ENCODE results near the gene DSCAM. TPM values are rescaled to one million over a fixed set of nuclear protein-coding genes. Genes with fewer than 3 reads are reported as not detected.

DSCAM gene
- total RNA-seq, 2 donors from 2014 or later: 18.5 to 25.5 TPM

DNA sequence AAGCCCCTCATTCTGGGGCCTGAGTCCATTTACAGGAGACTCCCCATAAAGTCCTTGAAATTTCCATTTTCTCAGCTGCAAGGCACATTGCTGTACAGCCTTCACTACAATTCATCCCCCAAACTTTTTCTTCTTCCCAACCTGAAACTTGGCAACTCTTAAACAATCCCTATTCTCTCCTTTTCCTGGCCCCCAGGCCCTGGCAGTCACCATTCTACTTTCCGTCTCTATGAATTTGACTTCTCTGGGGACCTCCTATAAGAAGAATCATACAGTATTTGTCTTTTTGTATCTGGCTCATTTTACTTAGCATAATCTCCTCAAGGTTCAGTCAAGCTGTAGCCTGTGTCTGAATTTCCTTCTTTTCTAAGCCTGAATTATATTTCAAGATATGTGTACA is 646.8 kb downstream of the DSCAM start:
- DNase-seq: no peak
- no peak for TF ChIP-seq CTCF (conservative IDR thresholded peaks at IDR 0.05)
- Histone ChIP-seq H3K9ac (ENCODE audit: extremely low read depth, low read length, poor library complexity, severe bottlenecking) (no peak overlapping the region), H3K27me3 (ENCODE audit: control insufficient read depth, insufficient read depth, low read length, poor library complexity, severe bottlenecking) (no peaks in the 10 kb centered on the region), H3K27ac (ENCODE audit: low read depth, low read length) (no peak overlapping the region), H3K4me3 (ENCODE audit: low read length) (peak overlapping the region; percentile 70), H3K9me3 (ENCODE audit: control insufficient read depth, low read length) (peaks cover 10% of the 10 kb centered on the region), H3K36me3 (ENCODE audit: control insufficient read depth, insufficient read depth, low read length) (peaks cover 34% of the 10 kb centered on the region), H3K4me1 (ENCODE audit: control insufficient read depth, insufficient read depth, low read length) (no peaks in the 10 kb centered on the region)
- H3K27me3 Mint-ChIP-seq (ENCODE audit: insufficient read depth): no peaks in the 10 kb centered on the region
- H3K36me3 Mint-ChIP-seq (ENCODE audit: low read depth): peaks cover 39% of the 10 kb centered on the region
- H3K9me3 Mint-ChIP-seq: peaks cover 4% of the 10 kb centered on the region
- no peak overlapping the region for H3K4me3 Mint-ChIP-seq
- peaks cover 13% of the 10 kb centered on the region for H3K4me1 Mint-ChIP-seq
- WGBS, 2 experiments (ENCODE audit: insufficient coverage in 1 of 2, insufficient read length in 1 of 2): 89% methylated on average over 1 of the region's 1 CpG; no CpG with 5 or more reads in 1 of the 2 experiments
- no peak overlapping the region for H3K27ac Mint-ChIP-seq

DNA sequence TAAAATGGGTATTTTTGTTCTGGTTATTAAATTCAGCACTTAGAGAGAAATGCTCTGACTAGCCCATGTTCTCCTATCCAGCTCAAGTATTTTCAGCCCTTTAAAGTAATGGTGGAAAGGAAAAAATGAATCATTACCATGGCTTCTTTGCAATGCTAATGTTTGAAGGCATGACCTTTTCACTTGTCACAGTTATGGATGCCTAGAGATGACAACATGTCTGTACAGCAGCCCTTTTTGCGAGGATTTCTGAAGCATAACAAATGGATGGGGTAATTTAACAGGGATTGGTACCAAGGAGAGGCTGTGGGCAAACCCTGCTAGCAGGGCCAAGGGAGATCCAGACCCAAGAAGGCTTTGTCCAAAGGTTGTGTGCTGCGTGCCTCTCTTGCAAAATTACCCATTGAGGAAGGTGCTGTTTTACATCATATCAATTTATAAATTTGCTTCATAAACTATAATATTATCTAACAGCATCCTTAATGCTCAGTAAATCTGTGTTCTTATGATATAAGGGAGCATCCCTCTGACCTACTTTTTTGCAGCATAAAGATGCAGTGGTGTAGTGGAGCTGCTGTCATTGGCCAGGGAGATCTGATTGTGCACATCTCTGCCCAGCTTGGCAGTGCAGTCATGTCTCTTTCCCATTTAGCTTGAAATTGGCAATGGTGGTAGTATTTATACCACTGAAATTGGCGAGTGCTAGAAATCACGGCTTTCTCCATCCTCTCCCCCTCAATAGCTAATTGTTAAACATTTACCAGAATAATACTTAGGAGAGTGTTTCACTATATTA is 652.6 kb downstream of the DSCAM start:
- H3K4me3 Mint-ChIP-seq: no peak overlapping the region
- H3K27me3 Mint-ChIP-seq (ENCODE audit: insufficient read depth): peaks cover 3% of the 10 kb centered on the region
- no peak for TF ChIP-seq CTCF (conservative IDR thresholded peaks at IDR 0.05)
- no peak overlapping the region for H3K4me3 ChIP-seq (ENCODE audit: low read length)
- H3K4me1 Mint-ChIP-seq: peaks cover 2% of the 10 kb centered on the region
- H3K9me3 ChIP-seq (ENCODE audit: control insufficient read depth, low read length): peaks cover 40% of the 10 kb centered on the region
- H3K27ac ChIP-seq (ENCODE audit: low read depth, low read length): no peak overlapping the region
- peaks cover 54% of the 10 kb centered on the region for H3K36me3 Mint-ChIP-seq (ENCODE audit: low read depth)
- 91% methylated on average over 2 of the region's 4 CpGs; no CpG with 5 or more reads in 1 of the 2 experiments for WGBS, 2 experiments (ENCODE audit: insufficient coverage in 1 of 2, insufficient read length in 1 of 2)
- H3K36me3 ChIP-seq (ENCODE audit: control insufficient read depth, insufficient read depth, low read length): peaks cover 65% of the 10 kb centered on the region
- no peak for DNase-seq
- no peaks in the 10 kb centered on the region for H3K4me1 ChIP-seq (ENCODE audit: control insufficient read depth, insufficient read depth, low read length)
- H3K9ac ChIP-seq (ENCODE audit: extremely low read depth, low read length, poor library complexity, severe bottlenecking): no peak overlapping the region
- no peak overlapping the region for H3K27ac Mint-ChIP-seq
- no peaks in the 10 kb centered on the region for H3K27me3 ChIP-seq (ENCODE audit: control insufficient read depth, insufficient read depth, low read length, poor library complexity, severe bottlenecking)
- H3K9me3 Mint-ChIP-seq: peaks cover 20% of the 10 kb centered on the region

GRCh38 chr21:40191616-40192015 is 655.3 kb downstream of the DSCAM start:
- WGBS, 2 experiments (ENCODE audit: insufficient coverage in 1 of 2, insufficient read length in 1 of 2): 82 to 83% methylated on average over 1 to 3 of the region's 3 CpGs
- H3K4me3 ChIP-seq (ENCODE audit: low read length): no peak overlapping the region
- no peaks in the 10 kb centered on the region for H3K4me1 ChIP-seq (ENCODE audit: control insufficient read depth, insufficient read depth, low read length)
- H3K36me3 ChIP-seq (ENCODE audit: control insufficient read depth, insufficient read depth, low read length): peaks cover 81% of the 10 kb centered on the region
- H3K9me3 ChIP-seq (ENCODE audit: control insufficient read depth, low read length): peaks cover 42% of the 10 kb centered on the region
- no peak for TF ChIP-seq CTCF (conservative IDR thresholded peaks at IDR 0.05)
- H3K9ac ChIP-seq (ENCODE audit: extremely low read depth, low read length, poor library complexity, severe bottlenecking): no peak overlapping the region
- no peak overlapping the region for H3K27ac ChIP-seq (ENCODE audit: low read depth, low read length)
- H3K36me3 Mint-ChIP-seq (ENCODE audit: low read depth): peaks cover 63% of the 10 kb centered on the region
- peaks cover 10% of the 10 kb centered on the region for H3K4me1 Mint-ChIP-seq
- no peak overlapping the region for H3K27ac Mint-ChIP-seq
- H3K4me3 Mint-ChIP-seq: no peak overlapping the region
- H3K27me3 ChIP-seq (ENCODE audit: control insufficient read depth, insufficient read depth, low read length, poor library complexity, severe bottlenecking): no peaks in the 10 kb centered on the region
- H3K9me3 Mint-ChIP-seq: peaks cover 18% of the 10 kb centered on the region
- no peak for DNase-seq
- peaks cover 6% of the 10 kb centered on the region for H3K27me3 Mint-ChIP-seq (ENCODE audit: insufficient read depth)

All from endodermal cell (in vitro differentiated cells).